Measurements from ENCODE around the gene CELSR1. TPM values are rescaled to one million over a fixed set of nuclear protein-coding genes. Genes with fewer than 3 reads are reported as not detected.

The CELSR1 gene
- total RNA-seq, 3 donors from 2014 or later, result 1.9 to 4.2 (median 2.5) TPM

DNA sequence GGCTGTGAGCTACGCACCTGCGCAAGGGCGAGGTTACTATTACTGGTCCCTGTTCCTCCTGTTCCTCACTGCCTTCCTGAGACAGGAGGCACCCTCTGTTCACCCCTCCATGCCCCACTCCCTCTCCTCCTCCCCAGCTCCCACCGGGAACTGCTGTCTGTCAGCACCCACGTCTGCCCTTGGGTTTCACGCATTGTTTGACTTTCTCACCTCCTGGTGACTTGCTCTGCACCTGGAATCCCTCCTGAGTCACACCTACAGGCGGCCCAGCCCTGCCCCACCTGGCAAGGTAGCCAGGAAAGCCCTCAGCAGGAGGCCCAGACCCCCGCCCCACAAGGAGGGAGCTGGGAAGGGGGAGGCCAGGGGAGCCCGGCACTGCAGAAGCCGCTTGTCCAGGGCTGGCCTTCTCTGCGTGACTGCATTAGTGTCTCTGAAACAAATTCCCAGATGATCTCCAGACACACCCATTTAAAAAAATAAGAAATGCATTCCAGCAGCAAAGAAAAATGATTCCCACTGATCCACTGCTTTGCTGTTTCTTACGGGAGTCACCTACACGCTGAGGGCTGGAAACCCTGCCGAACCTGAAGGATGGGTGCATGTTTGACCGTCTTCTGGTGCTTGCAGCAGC, 86.4 kb downstream of the CELSR1 start:
- ATAC-seq (peak; percentile 55), DNase-seq (no peak)
- H3K36me3 ChIP-seq (ENCODE audit: low read depth), result no peaks in the 10 kb centered on the region
- H3K9me3 ChIP-seq, result no peaks in the 10 kb centered on the region
- H3K4me1 ChIP-seq (ENCODE audit: low read depth), result no peaks in the 10 kb centered on the region
- TF ChIP-seq CTCF (IDR thresholded peaks at IDR 0.05), result no peak
- H3K4me3 ChIP-seq, result no peak overlapping the region
- intact Hi-C loops (cut with DNase I, micrococcal nuclease), result no loop called here

GRCh38 chr22:46449974-46450745, 87.3 kb downstream of the CELSR1 start:
- no peak for ATAC-seq
- TF ChIP-seq CTCF (IDR thresholded peaks at IDR 0.05), result no peak
- intact Hi-C loops (cut with DNase I, micrococcal nuclease), result no loop called here
- H3K36me3 ChIP-seq (ENCODE audit: low read depth), result no peaks in the 10 kb centered on the region
- no peak overlapping the region for H3K4me3 ChIP-seq
- peak in 1 of 3 donors; percentile 35 for DNase-seq
- H3K9me3 ChIP-seq, result no peaks in the 10 kb centered on the region
- no peaks in the 10 kb centered on the region for H3K4me1 ChIP-seq (ENCODE audit: low read depth)

- Histone ChIP-seq H3K36me3 (ENCODE audit: low read depth) (no peaks in the 10 kb centered on the region), H3K9me3 (no peaks in the 10 kb centered on the region), H3K4me3 (no peak overlapping the region), H3K4me1 (ENCODE audit: low read depth) (no peaks in the 10 kb centered on the region)
- ATAC-seq (no peak), DNase-seq (no peak)
- TF ChIP-seq CTCF (IDR thresholded peaks at IDR 0.05), result no peak
- intact Hi-C loops (cut with DNase I, micrococcal nuclease), result no loop called here
These were observed 88.2 kb downstream of the CELSR1 start for GRCh38 chr22:46449116-46449691.

- ATAC-seq (no peak), DNase-seq (no peak)
- Histone ChIP-seq H3K9me3 (no peaks in the 10 kb centered on the region), H3K4me1 (ENCODE audit: low read depth) (peaks cover 7% of the 10 kb centered on the region), H3K4me3 (no peak overlapping the region), H3K36me3 (ENCODE audit: low read depth) (no peaks in the 10 kb centered on the region)
- TF ChIP-seq CTCF (IDR thresholded peaks at IDR 0.05), result no peak
- intact Hi-C loops (cut with DNase I, micrococcal nuclease), result no loop called here
These were observed 89.1 kb downstream of the CELSR1 start for GRCh38 chr22:46448333-46448732.

- TF ChIP-seq CTCF (IDR thresholded peaks at IDR 0.05), result no peak
- H3K4me3 ChIP-seq, result no peak overlapping the region
- ATAC-seq (no peak), DNase-seq (no peak)
- peaks cover 7% of the 10 kb centered on the region for H3K4me1 ChIP-seq (ENCODE audit: low read depth)
- intact Hi-C loops (cut with DNase I, micrococcal nuclease), result no loop called here
- no peaks in the 10 kb centered on the region for H3K9me3 ChIP-seq
- no peaks in the 10 kb centered on the region for H3K36me3 ChIP-seq (ENCODE audit: low read depth)
These were observed 89.5 kb downstream of the CELSR1 start for GRCh38 chr22:46447906-46448305.
